Effector memory CD4-positive, alpha-beta T cell (primary cell): ENCODE measurements around the gene ABCA10.

Experiments used
- DNase-seq, 3 donors: peaks; one replicate each; pipeline ENCODE4 v3.0.0-alpha.2; 2020
- H3K27ac ChIP-seq: 2 replicates; pipeline ENCODE4 v1.7.0; 2013; ENCODE audit warnings: mild to moderate bottlenecking, low read length, moderate library complexity; ENCODE audit not compliant: insufficient read depth, poor library complexity, severe bottlenecking
- H3K27me3 ChIP-seq: replicated peaks from 2 replicates; pipeline ENCODE4 v1.7.0; 2013; ENCODE audit warnings: mild to moderate bottlenecking, low read length; ENCODE audit not compliant: insufficient read depth, control insufficient read depth, poor library complexity, severe bottlenecking
- H3K36me3 ChIP-seq: 2 replicates; pipeline ENCODE4 v1.7.0; 2013; ENCODE audit warnings: mild to moderate bottlenecking, low read length, moderate library complexity; ENCODE audit not compliant: control insufficient read depth, insufficient read depth
- H3K4me1 ChIP-seq: 2 replicates; pipeline ENCODE4 v1.7.0; 2013; ENCODE audit warnings: low read length, mild to moderate bottlenecking; ENCODE audit not compliant: control insufficient read depth, insufficient read depth, poor library complexity, severe bottlenecking
- H3K4me3 ChIP-seq: 2 replicates; pipeline ENCODE4 v1.7.0; 2013; ENCODE audit warnings: low read length, low read depth, mild to moderate bottlenecking; ENCODE audit not compliant: insufficient read depth, poor library complexity, severe bottlenecking
- H3K9me3 ChIP-seq: 2 replicates; pipeline ENCODE4 v1.7.0; 2013; ENCODE audit warnings: mild to moderate bottlenecking, low read length, moderate library complexity; ENCODE audit not compliant: control insufficient read depth

ABCA10 gene

DNA sequence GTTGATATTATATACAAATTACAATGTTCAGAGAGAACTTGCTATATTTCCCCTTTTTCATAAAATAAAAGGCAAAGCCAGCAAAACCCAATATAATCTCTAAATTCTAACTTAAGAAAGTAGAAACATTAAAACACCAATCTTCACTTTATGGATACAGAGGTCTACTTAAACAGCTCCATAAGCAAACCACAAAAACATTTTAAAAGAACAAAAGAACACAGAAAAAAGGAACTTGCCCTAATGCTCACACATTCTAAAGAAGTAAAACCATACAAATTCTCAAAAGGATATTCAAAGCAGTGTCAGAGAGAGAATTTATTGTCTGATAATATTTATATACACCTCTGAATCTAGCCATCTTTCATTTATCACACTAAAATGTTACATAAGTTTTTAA, 606 bp downstream of the ABCA10 start:
- Histone ChIP-seq H3K27me3 (no peaks in the 10 kb centered on the region), H3K27ac (no peak overlapping the region), H3K36me3 (no peaks in the 10 kb centered on the region), H3K4me1 (no peaks in the 10 kb centered on the region), H3K4me3 (no peak overlapping the region), H3K9me3 (peaks cover 10% of the 10 kb centered on the region)
- no peak for DNase-seq

DNA sequence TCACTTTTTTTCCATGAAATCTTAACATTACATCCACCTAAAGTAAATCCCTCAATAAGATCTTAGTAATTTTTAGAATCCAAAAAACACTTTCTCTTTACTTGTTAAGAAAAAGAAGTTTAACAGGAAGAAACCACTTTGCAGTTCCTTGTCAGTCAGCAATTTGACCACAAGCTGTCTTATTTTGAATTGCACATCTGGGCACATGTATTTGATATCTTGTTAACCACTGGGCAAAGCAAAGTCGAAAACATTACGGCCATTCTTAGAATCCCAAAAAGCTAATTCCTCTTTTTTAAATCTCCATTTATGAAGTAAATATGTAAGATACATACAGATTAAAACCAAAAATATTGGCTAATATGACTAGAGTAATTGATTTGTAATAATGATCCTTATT, 1.1 kb downstream of the ABCA10 start:
- Histone ChIP-seq H3K4me3 (no peak overlapping the region), H3K27me3 (no peaks in the 10 kb centered on the region)

DNA sequence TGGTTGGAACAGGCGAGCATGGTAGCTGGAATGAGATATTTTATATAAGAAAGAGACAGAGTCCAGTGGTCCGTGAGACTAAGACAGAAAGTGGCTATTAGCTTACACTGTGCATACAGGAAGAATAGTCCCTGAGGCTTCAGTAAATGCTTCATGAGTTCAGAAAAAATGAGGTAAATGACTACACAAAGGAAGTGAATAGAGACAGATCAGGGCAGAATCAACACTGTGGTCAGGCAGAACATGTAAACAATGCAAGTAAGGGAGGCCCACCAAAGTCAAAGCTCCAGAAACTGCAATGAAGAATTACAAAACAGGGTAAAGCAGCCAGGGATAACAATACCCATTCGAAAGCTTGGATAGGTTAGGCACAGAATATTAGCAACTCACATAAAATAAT, 4.8 kb downstream of the ABCA10 start:
- no peak overlapping the region for H3K27ac ChIP-seq
- no peak overlapping the region for H3K4me3 ChIP-seq
- no peak for DNase-seq

More for the DNA sequence above, 1.1 kb downstream of the ABCA10 start:
- no peak for DNase-seq
- Histone ChIP-seq H3K27ac (no peak overlapping the region), H3K4me1 (no peaks in the 10 kb centered on the region), H3K9me3 (peaks cover 5% of the 10 kb centered on the region), H3K36me3 (no peaks in the 10 kb centered on the region)

DNA sequence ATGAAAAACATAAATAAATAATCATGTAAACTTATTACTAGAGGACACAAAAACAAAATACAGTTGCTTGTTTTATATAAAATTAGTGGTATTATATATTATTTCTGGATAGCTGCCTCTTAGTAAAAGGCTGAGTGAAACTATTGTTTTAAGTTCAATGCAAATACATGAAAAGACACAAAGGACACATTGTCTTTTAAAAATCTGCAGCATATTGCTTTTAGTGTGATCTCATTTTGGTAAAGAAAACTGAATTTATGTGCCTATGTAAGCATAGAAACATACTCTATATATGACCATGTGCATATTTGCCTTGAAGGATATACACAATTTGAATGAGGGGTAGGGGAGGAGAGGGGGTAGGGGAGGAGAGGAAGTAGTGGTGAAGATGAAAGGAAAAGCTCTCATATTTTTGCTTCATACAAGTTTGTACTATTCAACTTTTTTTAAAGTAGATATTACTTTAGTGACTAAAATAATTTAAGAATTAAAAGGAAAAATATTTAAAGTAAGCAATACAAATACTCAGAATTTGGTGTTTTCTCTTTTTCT, 5.8 kb downstream of the ABCA10 start:
- DNase-seq, result no peak
- Histone ChIP-seq H3K27me3 (no peaks in the 10 kb centered on the region), H3K4me1 (no peaks in the 10 kb centered on the region), H3K4me3 (no peak overlapping the region), H3K9me3 (no peaks in the 10 kb centered on the region), H3K27ac (no peak overlapping the region), H3K36me3 (no peaks in the 10 kb centered on the region)

More for the DNA sequence above, 4.8 kb downstream of the ABCA10 start:
- Histone ChIP-seq H3K4me1 (no peaks in the 10 kb centered on the region), H3K9me3 (no peaks in the 10 kb centered on the region), H3K27me3 (no peaks in the 10 kb centered on the region), H3K36me3 (no peaks in the 10 kb centered on the region)

DNA sequence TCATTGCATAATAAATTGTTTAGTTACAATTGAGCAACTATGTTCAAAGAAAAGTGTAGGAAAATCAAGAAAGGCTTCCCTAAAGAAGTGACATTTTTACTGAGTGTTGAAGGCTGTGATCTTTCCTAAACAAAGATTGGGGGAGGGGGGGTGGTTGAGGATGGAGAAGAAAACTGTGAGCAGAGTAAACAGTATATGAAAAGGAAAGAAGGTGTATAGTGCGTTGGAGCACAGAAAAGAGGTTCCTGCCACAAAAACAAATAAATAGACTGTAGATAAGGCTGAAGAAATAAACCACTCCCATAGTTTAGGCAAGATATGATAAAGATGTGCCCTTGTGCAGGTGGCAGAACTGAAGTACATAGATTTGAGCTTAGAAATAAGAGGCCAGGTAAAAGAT, 8.5 kb downstream of the ABCA10 start:
- no peak overlapping the region for H3K27ac ChIP-seq
- H3K27me3 ChIP-seq, result no peaks in the 10 kb centered on the region
- H3K4me3 ChIP-seq, result no peak overlapping the region
- no peaks in the 10 kb centered on the region for H3K9me3 ChIP-seq
- no peaks in the 10 kb centered on the region for H3K4me1 ChIP-seq
- DNase-seq, result no peak
- no peaks in the 10 kb centered on the region for H3K36me3 ChIP-seq

DNA sequence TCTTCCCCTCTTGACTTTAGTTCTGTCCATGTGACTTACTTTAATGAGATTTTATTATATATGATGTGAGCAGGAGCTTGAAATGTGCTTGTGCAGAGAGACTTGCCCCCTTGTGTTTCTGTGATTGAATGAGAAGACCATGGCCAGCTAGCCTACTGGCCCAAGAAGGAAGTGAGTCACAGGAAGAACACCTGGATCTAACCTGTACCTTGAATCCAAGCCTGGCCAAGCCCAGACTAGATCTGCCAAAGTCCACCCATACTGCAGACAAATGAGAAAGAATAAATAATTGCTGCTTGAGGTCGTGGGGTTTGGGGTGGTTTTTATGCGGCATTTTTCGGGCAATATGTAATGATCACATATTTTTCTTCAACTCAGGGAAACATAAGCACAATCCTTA, 9.6 kb downstream of the ABCA10 start:
- no peak for DNase-seq
- no peak overlapping the region for H3K4me3 ChIP-seq
- no peaks in the 10 kb centered on the region for H3K9me3 ChIP-seq
- H3K27me3 ChIP-seq, result no peaks in the 10 kb centered on the region
- no peaks in the 10 kb centered on the region for H3K4me1 ChIP-seq
- H3K36me3 ChIP-seq, result no peaks in the 10 kb centered on the region
- H3K27ac ChIP-seq, result no peak overlapping the region

DNA sequence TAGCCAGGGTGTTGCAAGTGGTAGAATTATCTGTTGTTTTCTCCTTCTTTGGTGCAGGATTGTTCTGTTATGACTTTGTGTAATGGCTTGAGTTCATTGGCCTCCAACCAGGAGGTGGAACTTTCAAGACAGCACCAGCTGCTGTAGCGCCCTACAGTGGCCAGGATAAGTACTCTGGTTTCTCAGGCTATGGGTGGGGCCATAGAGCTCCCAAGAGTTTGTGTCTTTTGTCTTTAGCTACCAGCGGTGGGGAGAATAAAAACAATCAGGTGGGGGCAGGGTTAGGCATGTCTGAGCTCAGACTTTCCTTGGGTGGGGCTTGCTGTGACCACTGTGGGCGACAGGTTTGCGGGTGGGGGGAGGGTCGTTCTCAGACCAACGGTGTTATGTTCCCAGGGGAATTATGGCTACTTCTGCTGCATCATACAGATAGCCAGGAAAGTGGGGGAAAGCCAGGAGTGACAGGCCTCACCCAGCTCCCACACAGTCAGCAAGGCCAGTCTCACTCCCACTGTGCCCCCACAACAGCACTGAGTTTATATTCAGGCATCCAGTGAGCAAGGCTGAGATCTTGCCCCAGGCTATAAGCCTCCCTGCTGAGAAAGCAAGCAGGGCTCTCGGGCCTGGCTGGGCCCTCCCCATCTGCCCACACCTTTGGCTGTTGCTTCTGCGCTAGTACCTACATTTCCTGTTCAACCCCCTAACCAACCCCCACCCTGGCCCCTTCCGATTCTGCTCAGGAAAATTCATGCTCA, 15.4 kb downstream of the ABCA10 start:
- no peak overlapping the region for H3K4me3 ChIP-seq
- H3K4me1 ChIP-seq, result no peaks in the 10 kb centered on the region
- H3K27ac ChIP-seq, result no peak overlapping the region
- H3K9me3 ChIP-seq, result no peaks in the 10 kb centered on the region
- H3K36me3 ChIP-seq, result no peaks in the 10 kb centered on the region
- no peak for DNase-seq
- no peaks in the 10 kb centered on the region for H3K27me3 ChIP-seq

DNA sequence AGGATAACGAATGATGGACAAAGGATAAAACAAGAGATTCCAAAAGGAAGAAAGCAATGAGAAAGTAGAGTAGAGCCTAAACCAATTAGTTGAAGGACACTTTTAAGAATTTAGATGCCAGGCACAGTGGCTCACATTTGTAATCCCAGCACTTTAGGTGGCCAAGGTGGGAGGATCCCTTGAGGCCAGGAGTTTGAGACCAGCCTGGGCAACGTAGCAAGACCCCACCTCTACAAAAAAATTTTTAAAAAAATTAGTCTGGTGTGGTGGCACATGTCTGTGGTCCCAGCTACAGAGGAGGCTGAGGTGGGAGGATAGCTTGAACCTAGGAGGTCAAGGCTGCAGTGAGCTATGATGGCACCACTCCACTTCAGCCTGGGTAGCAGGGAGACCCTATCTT, 20.0 kb downstream of the ABCA10 start:
- no peaks in the 10 kb centered on the region for H3K9me3 ChIP-seq

DNA sequence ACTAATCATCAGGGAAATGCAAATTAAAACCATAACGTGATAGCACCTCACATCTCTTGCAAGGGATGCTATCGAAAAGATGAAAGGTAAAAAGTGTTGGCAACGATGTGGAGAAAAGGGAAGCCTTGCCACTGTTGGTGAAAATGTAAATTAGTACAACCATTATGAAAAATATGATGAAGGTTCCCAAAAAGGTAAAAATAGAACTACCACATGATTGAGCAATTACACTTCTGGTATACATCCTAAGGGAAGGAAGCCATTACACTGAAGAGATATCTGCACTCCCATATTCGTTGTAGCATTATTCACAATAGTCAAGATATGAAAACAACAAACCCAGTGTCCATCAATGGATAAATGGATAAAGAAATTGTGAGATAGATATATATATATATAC, 21.5 kb downstream of the ABCA10 start:
- no peak for DNase-seq
- H3K36me3 ChIP-seq, result no peaks in the 10 kb centered on the region
- no peak overlapping the region for H3K4me3 ChIP-seq
- H3K9me3 ChIP-seq, result no peaks in the 10 kb centered on the region
- no peaks in the 10 kb centered on the region for H3K27me3 ChIP-seq
- no peaks in the 10 kb centered on the region for H3K4me1 ChIP-seq
- no peak overlapping the region for H3K27ac ChIP-seq

More for the DNA sequence above, 20.0 kb downstream of the ABCA10 start:
- DNase-seq, result no peak
- Histone ChIP-seq H3K36me3 (no peaks in the 10 kb centered on the region), H3K27me3 (no peaks in the 10 kb centered on the region), H3K4me1 (no peaks in the 10 kb centered on the region), H3K27ac (no peak overlapping the region), H3K4me3 (no peak overlapping the region)

DNA sequence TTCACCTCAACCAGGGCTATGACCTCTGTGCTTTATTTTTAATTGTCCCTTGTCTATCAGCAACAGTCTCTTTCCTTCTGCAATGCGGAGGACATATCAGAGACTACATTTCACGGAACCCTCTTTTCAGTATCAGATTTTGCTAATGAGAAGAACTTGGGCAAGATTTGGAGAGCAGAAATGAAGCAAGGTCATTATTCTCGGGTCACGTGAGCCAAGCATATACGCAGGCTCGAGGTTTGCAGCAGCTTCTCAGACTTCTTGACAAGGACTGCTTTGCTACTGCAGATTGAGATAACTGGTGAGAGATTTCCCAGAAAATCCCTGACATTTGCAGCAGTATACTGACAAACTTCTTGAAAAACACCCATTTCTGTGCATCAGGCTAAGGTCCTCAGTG, 30.4 kb downstream of the ABCA10 start:
- H3K36me3 ChIP-seq, result no peaks in the 10 kb centered on the region
- H3K27me3 ChIP-seq, result no peaks in the 10 kb centered on the region
- H3K4me1 ChIP-seq, result no peaks in the 10 kb centered on the region
- H3K27ac ChIP-seq, result no peak overlapping the region
- no peaks in the 10 kb centered on the region for H3K9me3 ChIP-seq
- no peak overlapping the region for H3K4me3 ChIP-seq
- no peak for DNase-seq
